Amniotic stem cell (primary cell): Measurements from ENCODE around the gene INA.
"Not testable (repeated sequence)": the region's sequence is repeated elsewhere in the genome, so short reads cannot be mapped to it uniquely, and the experiment has no call there.

Source experiments
- DNase-seq: peaks from one replicate; lab custom pipeline; 2025; lab: John Stamatoyannopoulos, UW

The INA gene

DNA sequence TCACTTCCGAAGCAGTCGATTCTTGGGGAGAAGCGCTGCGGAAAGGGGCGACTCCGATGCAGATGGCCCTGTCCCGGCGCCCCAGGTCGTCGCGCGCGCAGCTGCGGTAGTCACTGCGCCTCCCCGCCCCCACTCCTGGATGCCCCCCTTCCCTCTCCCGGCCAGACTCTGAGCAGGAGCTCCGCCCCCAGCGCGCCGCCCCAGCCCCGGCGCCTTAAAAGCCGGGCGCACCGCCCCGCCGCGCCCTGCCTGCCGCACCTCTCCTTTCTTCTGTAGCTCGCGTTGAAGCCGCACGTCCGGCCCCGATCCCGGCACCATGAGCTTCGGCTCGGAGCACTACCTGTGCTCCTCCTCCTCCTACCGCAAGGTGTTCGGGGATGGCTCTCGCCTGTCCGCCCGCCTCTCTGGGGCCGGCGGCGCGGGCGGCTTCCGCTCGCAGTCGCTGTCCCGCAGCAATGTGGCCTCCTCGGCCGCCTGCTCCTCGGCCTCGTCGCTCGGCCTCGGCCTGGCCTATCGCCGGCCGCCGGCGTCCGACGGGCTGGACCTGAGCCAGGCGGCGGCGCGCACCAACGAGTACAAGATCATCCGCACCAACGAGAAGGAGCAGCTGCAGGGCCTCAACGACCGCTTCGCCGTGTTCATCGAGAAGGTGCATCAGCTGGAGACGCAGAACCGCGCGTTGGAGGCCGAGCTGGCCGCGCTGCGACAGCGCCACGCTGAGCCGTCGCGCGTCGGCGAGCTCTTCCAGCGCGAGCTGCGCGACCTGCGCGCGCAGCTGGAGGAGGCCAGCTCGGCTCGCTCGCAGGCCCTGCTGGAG, at the start of gene INA:
TSS of gene INA (plus strand) at position 243 of the 817 bp plus-strand sequence. CDS start at position 317, 74 bp downstream.
- DNase-seq, result peak; percentile 25

- DNase-seq, result no peak
These were observed 49.5 kb upstream of the INA start for GRCh38 chr10:103227416-103227815.

GRCh38 chr10:103231047-103231551, 45.8 kb upstream of the INA start:
- peak; percentile 89 for DNase-seq

- no peak for DNase-seq
These were observed 44.7 kb upstream of the INA start for GRCh38 chr10:103232131-103232673.

DNA sequence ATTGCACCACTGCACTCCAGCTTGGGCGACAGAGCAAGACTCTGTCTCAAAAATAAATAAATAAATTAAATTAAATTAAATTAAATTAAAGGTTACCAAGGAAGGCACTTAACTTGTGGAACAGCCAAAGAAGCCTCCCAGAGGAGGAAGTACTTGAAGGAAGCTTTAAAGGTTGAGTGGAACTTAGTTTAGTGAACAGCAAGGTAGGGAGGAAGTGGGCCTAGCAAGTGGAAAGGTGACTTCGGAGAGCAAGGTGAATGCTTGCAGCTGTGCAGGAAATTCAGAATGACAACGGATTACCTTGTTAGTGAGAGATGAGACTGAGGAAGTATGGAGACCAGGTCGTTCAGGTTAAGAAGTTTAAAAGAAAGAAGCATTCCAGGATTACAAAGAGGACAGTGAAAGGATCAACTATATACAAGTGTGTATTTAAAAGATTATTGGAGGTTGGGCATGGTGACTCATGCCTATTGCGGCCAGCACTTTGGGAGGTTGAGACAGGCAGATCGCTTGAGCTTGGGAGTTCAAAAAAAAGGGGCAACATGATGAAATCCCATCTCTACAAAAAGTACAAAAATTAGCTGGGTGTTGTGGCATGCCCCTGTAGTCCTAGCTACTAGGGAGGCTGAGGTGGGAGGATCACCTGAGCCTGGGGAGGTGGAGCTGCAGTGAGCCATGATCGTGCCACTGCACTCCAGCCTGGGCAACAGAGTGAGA, 44.0 kb upstream of the INA start:
- DNase-seq, result no peak

- no peak for DNase-seq
These were observed 41.2 kb upstream of the INA start for GRCh38 chr10:103235775-103236174.

GRCh38 chr10:103238506-103239252, 38.3 kb upstream of the INA start:
- DNase-seq, result no peak

DNA sequence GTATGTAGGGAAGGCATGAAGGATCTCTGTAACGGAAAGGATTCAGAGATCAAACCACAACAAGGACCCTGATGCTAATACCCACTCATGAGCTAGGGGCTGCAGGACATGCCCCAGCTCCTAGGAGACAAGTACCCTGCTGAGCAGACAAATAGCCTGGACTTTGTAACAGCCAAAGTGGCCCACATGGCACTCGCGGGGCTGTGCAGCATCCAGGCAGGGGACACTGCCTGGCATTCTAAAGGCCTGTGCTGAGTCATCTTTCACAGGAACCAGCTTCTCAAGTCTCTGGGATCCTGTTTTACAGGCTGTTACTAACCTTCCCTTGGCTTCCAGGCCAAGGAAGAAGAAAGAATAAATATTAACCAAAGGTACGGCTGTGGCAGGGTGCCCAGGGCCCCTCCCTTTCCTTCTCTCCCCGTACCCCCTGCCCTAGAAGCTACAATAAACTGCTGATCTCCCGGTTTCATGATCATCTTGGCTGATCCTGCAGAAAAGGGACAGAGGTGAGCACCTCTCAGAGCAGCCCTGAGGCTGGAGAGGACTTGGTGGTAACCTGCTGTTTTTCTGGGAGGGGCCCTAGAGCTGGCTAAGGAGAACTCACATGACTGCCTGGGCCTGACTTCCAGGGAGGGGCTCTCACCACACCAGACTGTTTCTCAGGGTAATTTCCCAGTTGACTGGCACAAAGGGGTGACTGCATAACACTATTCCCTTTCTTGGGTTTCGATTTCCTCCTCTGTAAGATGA, 35.5 kb upstream of the INA start:
- peak; percentile 18 for DNase-seq

DNA sequence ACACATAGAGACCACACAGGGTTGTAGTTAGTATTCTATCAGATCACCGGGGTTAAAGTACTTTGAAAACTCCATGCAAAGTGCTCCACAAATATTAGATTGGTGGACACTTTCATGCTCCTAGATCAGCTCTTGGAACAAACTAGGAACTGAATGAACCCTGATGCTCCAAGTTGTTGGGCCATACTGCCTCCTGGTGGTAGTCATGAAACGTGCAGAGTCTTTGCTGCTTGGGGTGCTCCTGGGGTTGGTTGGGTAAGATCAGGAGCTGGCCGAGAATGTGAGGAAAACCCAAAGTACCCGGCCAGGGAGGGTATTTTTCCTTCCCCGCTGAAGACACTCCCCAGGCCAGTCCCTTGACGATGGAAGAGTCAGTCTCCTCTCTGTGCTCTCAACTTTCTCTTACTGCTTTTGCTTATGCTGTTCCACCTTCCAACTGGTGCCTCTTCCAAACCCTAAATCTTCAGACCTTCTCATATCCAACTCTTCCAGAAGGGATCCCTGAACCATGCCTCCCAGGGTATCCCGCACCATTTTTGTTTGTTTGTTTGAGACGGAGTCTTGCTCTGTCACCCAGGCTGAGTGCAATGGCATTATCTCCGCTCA, 32.2 kb upstream of the INA start:
- DNase-seq, result no peak

- DNase-seq, result not testable (repeated sequence)
These were observed 31.4 kb upstream of the INA start, which contains the start of gene RPEL1 for GRCh38 chr10:103245587-103245986. Gene RPEL1, plus strand, starts transcription at chr10:103245887. Its CDS starts 110 bp downstream, at chr10:103245997.

GRCh38 chr10:103246324-103246723, 30.6 kb upstream of the INA start:
- no peak for DNase-seq

DNA sequence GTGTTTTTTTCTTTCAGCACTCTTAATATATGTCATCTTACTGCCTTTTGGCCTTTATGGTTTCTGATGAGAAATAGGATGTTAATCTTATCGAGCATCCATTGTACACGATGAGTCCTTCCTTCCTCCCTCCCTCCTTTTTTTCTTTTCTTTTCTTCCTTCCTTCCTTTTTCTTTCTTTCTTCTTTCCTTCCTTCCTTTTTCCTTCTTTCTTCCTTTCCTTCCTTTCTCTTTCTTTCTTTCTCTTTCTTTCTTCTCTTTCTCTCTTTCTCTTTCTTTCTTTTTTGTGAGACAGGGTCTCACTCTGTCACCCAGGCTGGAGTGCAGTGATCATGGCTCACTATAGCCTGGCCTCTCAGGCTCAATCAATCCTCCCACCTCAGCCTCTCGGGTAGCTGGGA, 22.8 kb upstream of the INA start:
- DNase-seq, result no peak

DNA sequence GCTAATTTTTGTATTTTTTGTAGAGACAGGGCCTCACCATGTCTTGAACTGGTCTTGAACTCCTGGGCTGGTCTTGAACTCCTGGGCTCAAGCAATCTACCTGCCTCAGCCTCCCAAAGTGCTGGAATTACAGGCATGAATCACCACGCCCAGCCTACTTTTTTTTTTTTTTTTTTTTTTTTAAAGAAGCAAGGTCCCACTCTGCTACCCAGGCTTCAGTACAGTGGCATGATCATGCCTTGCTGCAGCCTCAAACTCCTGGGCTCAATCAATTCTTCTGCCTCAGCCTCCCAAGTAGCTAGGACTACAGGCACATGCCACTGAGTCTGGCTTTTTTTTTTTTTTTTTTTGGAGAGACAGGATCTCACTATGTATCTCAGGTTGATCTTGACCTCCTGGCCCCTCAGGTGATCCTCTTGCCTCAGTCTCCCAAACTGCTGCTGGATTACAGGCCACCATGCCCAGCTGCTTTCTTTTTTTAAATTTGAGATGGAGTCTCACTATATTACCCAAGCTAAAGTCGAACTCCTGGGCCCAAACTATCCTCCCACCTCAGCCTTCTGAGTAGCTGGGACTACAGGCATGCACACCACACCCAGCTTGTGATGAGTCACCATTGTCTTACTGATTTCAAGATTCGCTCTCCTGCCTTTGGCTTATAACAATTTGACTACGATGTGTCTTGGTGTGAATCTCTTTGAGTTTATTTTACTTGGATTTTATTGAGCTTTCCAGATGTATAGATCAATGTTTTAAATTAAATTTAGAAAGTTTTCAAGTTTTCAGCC, 22.2 kb upstream of the INA start:
- no peak for DNase-seq

DNA sequence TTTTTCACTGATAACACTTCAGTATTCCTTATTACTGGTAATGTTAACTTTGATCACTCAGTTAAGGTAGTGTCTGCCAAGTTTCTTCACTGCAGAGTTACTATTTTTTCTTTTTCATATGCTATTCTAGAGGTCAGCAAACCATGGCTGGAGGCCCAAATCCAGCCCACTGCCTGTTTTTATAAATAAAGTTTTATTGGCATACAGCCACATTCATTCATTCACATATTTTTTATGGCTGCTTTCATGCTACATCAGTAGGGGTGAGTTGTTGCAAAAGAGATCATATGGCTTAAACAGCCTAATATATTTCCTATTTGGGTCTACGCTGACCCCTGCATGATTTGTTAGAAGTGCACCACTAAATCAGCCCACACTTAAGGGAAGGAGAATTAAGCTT, 20.3 kb upstream of the INA start:
- DNase-seq, result no peak

- no peak for DNase-seq
These were observed 19.1 kb upstream of the INA start for GRCh38 chr10:103257812-103258211.

DNA sequence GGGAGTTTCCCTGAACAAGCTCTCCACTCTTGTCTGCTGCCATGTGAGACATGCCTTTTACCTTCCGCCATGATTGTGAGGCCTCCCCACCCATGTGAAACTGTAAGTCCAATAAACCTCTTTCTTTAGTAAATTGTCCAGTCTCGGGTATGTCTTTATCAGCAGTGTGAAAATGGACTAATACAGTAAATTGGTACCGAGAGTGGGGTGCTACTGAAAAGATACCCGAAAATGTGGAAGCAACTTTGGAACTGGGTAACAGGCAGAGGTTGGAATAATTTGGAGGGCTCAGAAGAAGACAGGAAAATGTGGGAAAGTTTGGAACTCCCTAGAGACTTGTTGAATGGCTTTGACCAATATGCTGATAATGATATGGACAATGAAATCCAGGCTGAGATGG, 18.0 kb upstream of the INA start:
- not testable (repeated sequence) for DNase-seq

DNA sequence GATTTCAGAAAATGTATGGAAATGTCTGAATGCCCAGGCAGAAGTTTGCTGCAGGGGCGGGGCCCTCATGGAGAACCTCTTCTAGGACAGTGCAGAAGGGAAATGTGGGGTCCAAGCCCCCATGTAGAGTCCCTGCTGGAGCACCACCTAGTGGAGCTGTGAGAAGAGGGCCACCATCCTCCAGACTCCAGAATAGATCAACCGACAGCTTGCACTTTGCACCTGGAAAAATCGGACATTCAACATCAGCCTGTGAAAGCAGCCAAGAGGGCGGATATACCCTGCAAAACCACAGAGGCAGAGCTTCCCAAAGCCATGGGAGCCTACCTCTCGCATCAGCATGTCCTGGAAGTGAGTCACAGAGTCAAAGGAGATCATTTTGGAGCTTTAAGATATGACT, 16.9 kb upstream of the INA start:
- DNase-seq, result no peak

GRCh38 chr10:103262229-103262628, 14.7 kb upstream of the INA start:
- no peak for DNase-seq

DNA sequence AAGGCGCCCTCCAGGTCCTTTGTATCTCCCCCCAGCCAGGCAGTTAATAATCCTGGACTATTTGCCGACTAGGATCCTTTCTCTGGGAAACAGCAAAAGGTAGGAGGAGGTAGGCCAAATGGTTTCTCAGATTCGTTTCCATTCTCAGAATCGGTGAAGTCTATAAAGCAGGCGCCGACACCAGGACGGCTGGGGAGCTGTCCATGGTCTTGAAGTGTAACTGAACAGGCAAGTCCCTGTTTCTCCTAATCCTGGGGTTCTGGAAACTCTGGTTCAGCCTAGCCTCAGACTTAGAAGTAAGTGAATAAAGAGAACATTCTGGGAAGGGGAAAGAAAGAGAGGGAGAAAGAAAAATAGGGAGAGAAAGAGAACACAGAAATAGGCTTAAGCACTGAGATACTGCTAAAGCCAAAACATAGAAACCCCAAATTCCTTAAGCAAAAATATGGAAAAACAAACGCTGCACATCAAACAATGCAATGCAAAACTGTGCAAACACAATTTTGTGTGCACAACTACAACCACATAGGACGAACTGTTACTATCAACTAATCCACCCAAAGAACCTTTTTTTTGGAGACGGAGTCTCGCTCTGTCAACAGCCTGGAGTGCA, 11.1 kb upstream of the INA start:
- peak; percentile 20 for DNase-seq

DNA sequence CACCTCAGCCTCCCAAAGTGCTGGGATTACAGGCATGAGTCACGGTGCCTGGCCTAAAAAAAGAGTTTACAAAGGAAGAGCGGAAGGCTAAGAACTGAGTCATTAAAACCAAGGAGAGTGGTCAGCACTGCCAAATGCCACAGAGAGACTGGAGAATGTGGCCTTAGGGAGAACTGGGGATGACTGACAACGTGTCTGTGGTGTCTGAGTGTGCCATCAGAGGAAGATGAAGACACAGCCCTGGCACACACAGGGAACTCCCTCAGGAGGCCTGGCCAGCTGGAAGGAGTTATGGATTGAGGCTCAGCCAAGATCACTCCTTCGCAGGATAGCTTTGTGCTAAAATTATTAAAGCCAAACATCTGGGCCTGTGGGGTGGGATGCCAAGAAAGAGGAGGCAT, 3.9 kb upstream of the INA start:
- peak; percentile 95 for DNase-seq
